Skeletal muscle cell (primary cell): ENCODE measurements around the gene TOR1AIP2.
A peak's percentile ranks its signal among the peaks of the same experiment; 100 is the strongest.

ENCODE experiments used
- DNase-seq: peaks from one replicate; pipeline ENCODE4 v3.0.0-alpha.2; 2010; ENCODE audit warnings: low read depth
- H3K4me3 ChIP-seq: 2 replicates; pipeline ENCODE4 v1.5.1; 2011; ENCODE audit warnings: low read depth, mild to moderate bottlenecking, control low read depth, low read length, moderate library complexity

The TOR1AIP2 gene

DNA sequence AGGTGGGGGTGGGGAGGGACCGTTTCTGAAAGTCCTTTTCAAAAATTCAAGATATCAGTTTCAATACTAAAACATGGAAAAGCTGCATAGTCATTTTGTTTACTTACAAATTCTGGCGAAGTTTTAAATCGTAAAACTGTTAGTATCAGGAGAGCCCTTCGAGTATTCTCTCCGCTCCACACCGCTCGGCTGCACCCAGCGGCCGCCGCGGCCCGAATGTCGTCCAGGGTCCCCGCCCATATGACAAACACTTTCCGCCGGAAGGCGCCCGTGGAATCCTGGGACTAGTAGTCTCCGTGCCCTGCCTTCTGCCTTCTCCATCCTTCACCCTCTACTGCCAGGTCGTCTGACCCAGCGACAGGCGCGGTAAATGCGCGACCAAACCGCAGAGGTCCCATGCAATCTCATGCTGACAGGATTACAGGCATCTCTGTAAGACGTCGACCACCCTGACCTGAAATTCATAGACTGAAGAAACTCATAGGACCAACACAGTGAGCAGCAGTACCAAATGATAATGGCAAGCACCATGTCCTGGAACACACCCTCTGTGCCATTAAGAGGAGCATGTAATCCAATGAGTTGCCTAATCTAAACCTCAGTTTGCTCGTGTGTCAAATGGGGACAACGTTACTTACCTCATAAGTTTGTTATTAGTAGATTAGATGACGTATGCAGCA is at the start of gene TOR1AIP2:
TOR1AIP2 (minus strand) TSS at position 218 of the 680 bp plus-strand sequence. CDS start 25,138 bp downstream, outside the sequence.
- H3K4me3 ChIP-seq, result peak within 1 kb of the TSS; percentile 68
- DNase-seq, result peak; percentile 31

GRCh38 chr1:179926850-179927205 is 49.2 kb upstream of the TOR1AIP2 start:
- DNase-seq, result no peak
- no peak overlapping the region for H3K4me3 ChIP-seq

DNA sequence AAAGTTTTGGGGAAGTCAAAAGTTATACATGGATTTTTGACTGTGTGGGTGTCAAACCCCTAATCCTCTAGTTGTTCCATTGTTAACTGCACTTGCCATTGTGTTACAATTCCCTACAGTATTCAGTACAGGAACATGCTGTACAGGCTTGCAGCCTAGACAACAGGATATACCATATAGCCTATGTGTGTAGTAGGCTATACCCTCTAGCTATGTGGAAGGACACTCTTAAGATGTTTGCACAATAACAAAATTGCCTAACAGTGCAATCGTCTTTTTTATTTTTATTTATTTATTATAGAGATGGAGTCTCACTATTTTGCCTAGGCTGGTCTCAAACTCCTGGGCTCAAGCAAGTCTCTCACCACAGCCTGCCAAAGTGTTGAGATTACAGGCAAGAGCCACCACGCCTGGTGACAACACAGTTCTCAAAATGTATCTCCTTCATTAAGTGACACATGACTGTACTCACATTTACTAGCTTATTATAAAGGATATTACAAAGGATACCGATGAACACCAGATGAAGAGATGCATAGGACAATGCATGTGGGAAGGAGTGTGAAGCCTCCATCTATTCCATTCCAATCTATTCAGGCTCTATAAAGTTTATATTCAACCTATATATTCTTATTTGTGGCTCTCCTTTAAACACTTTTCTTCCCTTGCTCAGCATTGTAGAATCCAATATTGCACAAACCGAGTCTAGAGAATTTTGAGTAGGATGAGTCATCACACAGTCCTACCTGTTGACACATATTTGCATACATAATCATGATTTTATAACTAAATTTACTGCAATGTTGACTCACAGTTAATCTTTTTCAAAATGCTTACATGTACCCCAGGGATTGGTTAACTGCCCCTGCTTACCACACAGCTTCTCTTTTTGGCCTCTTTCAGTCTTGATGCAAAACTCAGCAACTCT is 48.6 kb upstream of the TOR1AIP2 start:
- H3K4me3 ChIP-seq, result no peak overlapping the region
- DNase-seq, result peak; percentile 87

GRCh38 chr1:179925302-179925701 is 47.7 kb upstream of the TOR1AIP2 start:
- H3K4me3 ChIP-seq, result no peak overlapping the region
- no peak for DNase-seq

GRCh38 chr1:179924268-179924667 is 46.7 kb upstream of the TOR1AIP2 start:
- no peak for DNase-seq
- H3K4me3 ChIP-seq, result no peak overlapping the region

DNA sequence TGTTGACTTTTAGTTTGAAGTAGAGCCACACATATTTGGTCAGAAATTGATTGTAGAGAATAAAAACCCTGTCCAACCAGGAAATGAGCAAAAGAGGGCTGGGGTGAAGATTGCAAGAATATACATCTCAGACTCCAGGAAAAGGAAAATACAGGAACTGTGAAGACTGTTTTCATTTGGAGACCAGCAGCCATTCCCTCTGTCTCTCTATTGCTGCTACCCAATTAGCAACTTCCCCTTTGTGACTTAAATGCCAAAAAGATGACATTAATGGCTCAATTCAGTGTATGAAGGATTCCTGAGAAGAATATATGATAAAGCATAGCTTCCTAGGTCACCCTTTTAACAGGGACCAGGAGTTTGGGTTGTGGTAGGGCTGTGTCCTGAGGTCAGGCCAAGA is 45.4 kb upstream of the TOR1AIP2 start:
- DNase-seq, result no peak

DNA sequence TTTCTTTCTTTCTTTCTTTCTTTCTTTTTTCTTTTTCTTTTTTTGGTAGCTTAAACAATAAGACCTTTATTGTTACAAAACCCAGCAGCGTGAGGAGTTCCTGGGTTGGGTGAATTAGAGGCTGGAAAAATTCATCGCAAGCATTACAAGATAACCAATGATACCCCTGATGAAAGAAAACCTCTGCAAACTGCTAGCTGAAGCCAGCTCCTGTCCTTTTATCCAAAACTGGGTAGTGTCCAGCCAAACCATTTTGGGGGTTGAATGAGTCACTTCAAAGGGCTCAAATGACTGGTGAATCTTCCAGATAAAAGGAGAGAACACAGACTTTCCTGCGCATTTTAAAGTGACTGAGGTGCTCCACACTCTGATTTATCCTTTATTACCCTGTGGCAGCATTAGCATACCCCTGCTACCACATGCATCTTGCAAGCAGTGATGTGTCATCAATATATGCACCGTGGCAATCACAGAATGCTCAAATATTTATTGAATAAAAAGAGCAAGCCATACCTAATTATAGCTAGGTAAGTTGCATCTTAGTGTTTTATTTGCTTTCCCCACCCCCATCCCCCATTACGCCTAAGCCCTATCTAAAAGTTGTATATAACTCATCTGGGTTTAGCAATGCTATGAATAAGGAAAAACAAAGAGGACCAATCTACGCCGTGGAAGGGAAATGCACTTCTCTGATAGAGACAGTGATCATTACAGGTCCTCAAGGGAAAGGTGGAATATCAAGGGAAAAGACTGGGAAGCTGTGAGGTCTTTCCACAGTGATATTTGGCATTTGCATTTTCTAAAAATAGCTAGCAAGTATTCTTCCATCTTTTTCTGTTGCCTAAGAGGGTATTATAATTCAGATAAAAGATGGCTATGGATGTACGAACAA is 44.6 kb upstream of the TOR1AIP2 start:
- H3K4me3 ChIP-seq, result no peak overlapping the region
- no peak for DNase-seq

More for the DNA sequence above, 45.4 kb upstream of the TOR1AIP2 start:
- H3K4me3 ChIP-seq, result no peak overlapping the region

DNA sequence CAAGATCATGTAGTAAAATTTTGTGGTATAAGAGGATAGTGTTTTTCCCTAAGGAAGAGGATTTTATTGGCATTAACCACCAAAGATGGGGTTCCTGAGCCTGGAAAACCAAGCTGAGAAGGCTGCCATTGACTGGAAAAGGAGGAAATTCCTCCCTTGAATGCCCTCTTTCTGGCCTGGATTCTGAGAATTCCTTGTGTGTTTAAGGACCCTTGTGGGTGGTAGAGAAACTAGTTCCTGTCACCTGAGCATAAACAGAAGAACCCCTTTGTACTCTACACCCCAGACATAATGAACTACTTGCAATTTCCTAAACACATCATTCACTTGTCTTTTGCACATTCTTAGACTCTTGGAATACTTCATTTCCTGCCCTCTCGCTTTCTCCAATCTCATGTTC is 43.9 kb upstream of the TOR1AIP2 start:
- no peak for DNase-seq

DNA sequence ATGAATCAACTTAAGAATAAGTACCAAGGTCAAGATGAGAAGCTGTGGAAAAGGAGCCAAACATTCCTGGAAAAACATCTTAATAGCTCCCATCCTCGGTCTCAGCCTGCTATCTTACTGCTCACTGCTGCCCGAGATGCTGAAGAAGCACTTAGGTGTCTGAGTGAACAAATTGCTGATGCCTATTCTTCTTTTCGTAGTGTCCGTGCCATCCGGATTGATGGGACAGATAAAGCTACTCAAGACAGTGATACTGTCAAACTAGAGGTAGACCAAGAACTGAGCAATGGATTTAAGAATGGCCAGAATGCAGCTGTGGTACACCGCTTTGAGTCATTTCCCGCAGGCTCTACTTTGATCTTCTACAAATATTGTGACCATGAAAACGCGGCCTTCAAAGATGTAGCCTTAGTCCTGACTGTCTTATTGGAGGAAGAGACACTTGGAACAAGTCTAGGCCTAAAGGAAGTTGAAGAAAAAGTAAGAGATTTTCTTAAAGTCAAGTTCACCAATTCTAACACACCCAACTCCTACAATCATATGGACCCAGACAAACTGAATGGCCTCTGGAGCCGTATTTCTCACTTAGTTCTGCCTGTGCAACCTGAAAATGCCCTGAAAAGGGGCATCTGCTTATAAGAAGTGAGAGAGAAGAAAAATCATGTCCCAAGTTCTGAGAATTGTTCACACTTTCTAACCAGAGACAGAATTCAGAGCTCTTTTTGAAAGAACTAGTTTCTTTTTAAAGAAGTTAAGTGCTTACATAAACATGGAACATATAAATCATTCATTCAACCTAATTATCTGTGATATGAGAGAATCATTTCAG is 40.2 kb upstream of the TOR1AIP2 start:
- H3K4me3 ChIP-seq, result no peak overlapping the region
- no peak for DNase-seq

More for the DNA sequence above, 43.9 kb upstream of the TOR1AIP2 start:
- H3K4me3 ChIP-seq, result no peak overlapping the region

DNA sequence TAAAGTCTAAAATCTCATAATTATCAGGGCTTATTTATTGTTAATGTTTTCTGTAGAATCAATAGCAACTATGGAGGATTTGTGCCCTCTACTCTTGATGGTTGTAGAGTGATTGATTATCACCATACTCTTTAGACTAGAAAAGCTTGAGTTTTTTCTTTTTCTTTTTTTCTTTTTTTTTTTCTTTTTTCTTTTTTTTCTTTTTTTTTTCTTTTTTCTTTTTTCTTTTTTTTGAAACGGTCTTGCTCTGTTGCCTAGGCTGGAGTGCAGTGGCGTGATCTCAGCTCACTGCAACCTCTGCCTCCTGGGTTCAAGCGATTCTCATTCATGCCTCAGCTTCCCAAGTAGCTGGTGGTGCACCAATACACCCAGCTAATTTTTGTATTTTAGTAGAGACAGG is 34.2 kb upstream of the TOR1AIP2 start:
- DNase-seq, result no peak
- no peak overlapping the region for H3K4me3 ChIP-seq

DNA sequence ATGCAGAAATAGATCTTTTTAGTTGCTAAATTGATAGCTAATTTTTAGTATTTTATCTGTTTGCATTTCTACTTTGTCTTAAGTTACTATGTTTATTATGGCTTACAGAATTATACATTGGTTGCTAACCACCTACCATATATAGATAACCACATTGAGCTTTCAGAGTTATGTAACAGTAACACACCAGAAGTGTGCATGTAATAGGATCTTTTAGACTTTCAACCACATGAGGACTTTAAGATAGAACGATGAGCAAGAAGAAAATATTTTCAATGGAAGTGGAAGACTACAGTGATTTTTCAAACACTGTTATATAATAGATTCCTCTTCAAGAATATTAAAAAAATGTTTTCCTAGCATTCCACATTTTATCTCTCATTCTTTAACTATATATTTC is 33.3 kb upstream of the TOR1AIP2 start:
- no peak for DNase-seq
- H3K4me3 ChIP-seq, result no peak overlapping the region

DNA sequence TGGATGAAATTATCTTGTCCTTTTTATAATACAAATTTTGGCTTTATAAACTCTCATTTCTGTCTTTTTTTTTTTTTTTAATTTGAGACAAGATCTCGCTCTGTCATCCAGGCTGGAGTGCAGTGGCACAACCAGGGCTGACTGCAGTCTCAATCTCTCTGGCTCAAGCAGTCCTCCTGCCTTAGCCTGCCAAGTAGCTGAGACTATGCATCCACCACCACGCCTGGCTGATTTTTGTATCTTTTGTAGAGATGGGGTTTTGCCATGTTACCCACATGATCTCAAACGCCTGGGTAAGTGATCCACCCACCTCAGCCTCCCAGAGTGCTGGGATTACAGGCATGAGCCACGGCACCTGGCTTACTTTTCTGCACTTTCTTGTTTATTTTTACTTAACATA is 12.0 kb upstream of the TOR1AIP2 start:
- H3K4me3 ChIP-seq, result no peak overlapping the region
- DNase-seq, result no peak

DNA sequence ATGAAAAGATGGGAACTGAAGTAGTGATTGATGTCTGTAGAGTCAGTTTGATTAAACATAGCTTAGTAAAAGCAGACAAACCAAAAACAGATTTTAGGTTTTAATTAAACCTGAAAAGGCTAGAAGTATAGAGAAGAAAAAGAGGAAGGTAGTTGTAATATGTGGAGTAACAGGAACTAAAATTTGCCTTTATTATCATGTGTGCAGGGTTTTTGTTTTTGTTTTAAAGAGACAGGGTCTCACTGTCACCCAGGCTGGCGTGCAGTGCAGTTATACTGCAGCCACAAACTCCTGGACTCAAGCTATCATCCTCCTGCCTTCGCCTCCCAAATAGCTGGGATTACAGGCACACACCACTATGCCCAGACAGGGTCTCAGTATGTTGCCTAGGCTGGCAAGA is 10.5 kb upstream of the TOR1AIP2 start:
- no peak for DNase-seq
- H3K4me3 ChIP-seq, result no peak overlapping the region

DNA sequence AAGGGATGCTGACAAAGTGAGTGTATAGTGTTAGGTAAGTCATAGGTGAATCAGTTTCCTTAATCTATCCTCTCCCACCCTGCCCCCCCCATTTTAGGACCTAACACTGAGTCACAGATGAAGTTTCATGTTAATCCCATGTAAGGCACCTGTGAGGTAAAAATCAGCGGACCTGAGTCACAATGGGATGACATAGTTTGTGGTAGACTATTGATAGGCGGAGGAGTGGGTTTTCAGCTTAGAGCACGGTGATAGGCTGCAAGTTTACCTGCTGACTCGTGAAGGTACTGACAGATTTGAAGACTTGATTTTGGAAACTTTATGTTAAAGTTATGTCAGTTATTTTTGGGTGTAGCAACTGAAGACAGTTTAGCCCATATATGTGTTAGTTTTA is 6.1 kb upstream of the TOR1AIP2 start:
- peak overlapping the region; percentile 65 for H3K4me3 ChIP-seq
- no peak for DNase-seq

DNA sequence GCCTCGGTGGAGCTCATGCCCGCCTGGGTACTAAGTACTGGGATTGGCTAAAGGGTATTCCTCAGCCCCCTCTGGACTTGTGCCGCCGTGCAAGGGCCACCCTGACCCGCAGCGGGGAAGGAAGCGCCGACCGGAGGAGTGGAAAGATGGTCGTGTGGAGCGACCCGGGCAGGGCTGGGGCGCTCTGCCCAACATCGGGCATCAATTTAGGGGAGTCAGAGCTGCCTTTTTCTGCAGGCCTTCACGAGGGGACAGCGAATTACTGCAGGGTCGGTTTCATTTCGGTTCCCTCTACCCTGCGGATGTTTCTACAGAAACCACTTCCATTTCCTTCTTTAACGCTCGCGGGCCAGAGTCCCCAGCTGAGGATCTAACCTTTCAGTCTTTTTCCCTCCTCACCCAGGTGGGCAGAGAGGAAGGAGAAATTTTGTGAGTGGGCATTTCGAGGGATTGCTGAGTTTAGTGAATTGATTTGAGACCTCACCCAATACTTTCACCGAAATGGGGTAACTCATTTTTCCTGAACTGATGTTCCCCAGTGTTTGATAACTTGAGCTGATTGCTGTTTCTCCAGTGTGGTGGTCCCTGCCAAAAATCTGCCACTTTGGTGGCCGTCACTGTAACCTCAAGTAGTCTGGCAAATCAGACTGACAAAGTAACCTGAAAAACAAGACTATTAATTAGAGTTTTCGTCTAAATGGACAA is 5.6 kb upstream of the TOR1AIP2 start:
- peak overlapping the region; percentile 65 for H3K4me3 ChIP-seq
- no peak for DNase-seq

DNA sequence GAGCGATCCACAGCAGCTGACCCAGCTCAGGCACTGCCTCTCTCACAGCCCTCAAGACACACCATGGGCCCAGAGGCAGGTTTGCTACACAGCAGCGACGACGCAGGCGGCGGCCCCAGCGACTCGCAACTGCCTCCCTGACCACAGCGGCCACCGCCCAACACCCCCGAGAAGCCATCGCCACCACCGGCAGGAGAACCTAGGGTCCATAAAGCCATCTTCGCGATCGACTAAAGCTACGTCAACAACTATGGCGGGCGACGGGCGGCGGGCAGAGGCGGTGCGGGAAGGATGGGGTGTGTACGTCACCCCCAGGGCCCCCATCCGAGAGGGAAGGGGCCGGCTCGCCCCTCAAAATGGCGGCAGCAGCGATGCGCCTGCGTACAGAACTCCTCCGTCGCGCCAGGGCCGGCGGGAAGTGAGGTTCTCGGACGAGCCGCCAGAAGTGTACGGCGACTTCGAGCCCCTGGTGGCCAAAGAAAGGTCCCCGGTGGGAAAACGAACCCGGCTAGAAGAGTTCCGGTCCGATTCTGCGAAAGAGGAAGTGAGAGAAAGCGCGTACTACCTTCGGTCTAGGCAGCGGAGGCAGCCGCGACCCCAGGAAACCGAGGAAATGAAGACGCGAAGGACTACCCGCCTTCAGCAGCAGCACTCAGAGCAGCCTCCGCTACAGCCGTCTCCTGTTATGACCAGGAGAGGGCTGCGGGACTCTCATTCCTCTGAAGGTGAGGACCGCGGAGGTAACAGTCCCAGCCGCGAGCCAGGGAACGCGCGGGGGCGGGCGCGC is 4.8 kb upstream of the TOR1AIP2 start, which contains the start of gene TOR1AIP1:
TOR1AIP1 (plus strand) TSS at position 33 of the 787 bp plus-strand sequence; CDS start at position 251, 218 bp downstream.
- peak; percentile 93 for DNase-seq
- H3K4me3 ChIP-seq, result peak within 1 kb of the TSS; percentile 65

- H3K4me3 ChIP-seq, result peak overlapping the region; percentile 65
- DNase-seq, result peak; percentile 85
These were observed 4.1 kb upstream of the TOR1AIP2 start for GRCh38 chr1:179881642-179882252.
